HepG2 (cell line): ENCODE measurements around the gene CIAO2A. TPM values are rescaled to one million over a fixed set of nuclear protein-coding genes. Genes with fewer than 3 reads are reported as not detected.

Experiments used
- ATAC-seq: fragments of 200-7000 bp; cut with Tn5 transposase; 3 replicates; pipeline ENCODE4 v1.9.1; 2020; ENCODE audit warnings: mild to moderate bottlenecking, moderate library complexity
- BruUV-seq: library from RNA; stranded (reverse); fragments of 400-500 nt; replicated peaks from 2 replicates; lab custom pipeline; 2021; lab: Mats Ljungman, UMichigan
- CTCF ChIA-PET: fragments of 300-600 bp; formaldehyde crosslinking; extraction: SDS; loops from one replicate; lab custom pipeline; 2021; ENCODE audit warnings: low total read pairs, inconsistent platforms, low intra/inter-chr PET ratio; lab: Yijun Ruan, JAX
- POLR2A ChIA-PET: fragments of 350-600 bp; sonication (Branson Sonifier 250); formaldehyde crosslinking; loops from one replicate; lab custom pipeline; 2020; ENCODE audit warnings: antibody characterized with exemption, inconsistent platforms; lab: Yijun Ruan, JAX
- DNase-seq: peaks from one replicate; pipeline ENCODE4 v3.0.0-alpha.2; 2015; ENCODE audit warnings: low spot score
- FAIRE-seq: peaks from 3 replicates; lab custom pipeline; 2011; peaks lifted over from hg19 to GRCh38; lab: Jason Lieb, UNC
- H2AFZ ChIP-seq: one replicate; pipeline ENCODE4 v1.6.1; 2011; ENCODE audit warnings: low read length, inconsistent platforms
- H3K27ac ChIP-seq: fragments of 300-600 bp; 3 replicates; pipeline ENCODE4 v1.8.0; 2011; ENCODE audit warnings: mixed run types, mild to moderate bottlenecking, mixed read lengths, low read length, inconsistent platforms; ENCODE audit not compliant: insufficient read depth; ENCODE audit errors: extremely low read length
- H3K27me3 ChIP-seq, 2 experiments: fragments of 200-600 bp in 1 of 2; 2 replicates in 1 of 2; 3 replicates in 1 of 2; pipeline versions ENCODE4 v1.6.0 to v1.8.0; 2011; ENCODE audit warnings: low read length in 2 of 2, mild to moderate bottlenecking in 2 of 2, moderate library complexity in 2 of 2, inconsistent platforms in 1 of 2; ENCODE audit not compliant: insufficient read depth in 2 of 2, control insufficient read depth in 1 of 2
- H3K36me3 ChIP-seq, 2 experiments: fragments of 200-600 bp in 1 of 2; replicated peaks in 1 of 2; 2 replicates in 1 of 2; 3 replicates in 1 of 2; pipeline versions ENCODE4 v1.5.1 to v1.8.0; 2011; ENCODE audit warnings: low read length in 2 of 2, inconsistent platforms in 1 of 2; ENCODE audit not compliant: insufficient read depth in 2 of 2, control insufficient read depth in 1 of 2
- H3K4me1 ChIP-seq: 2 replicates; pipeline ENCODE4 v1.5.1; 2012; ENCODE audit warnings: low read length, inconsistent platforms; ENCODE audit not compliant: insufficient read depth
- H3K4me2 ChIP-seq: 2 replicates; pipeline ENCODE4 v1.6.0; 2011; ENCODE audit warnings: low read depth, low read length, inconsistent platforms
- H3K4me3 ChIP-seq, 3 experiments: fragments of 200-600 bp in 1 of 3; sonication (generic), shearing (Covaris generic) in 1 of 3; replicated peaks in 1 of 3; 2 replicates each; pipeline ENCODE4 v1.5.1; 2011 to 2016; ENCODE audit warnings: low read length in 3 of 3, inconsistent platforms in 2 of 3, low read depth in 2 of 3, mild to moderate bottlenecking in 2 of 3, control low read depth in 1 of 3, mixed read lengths in 1 of 3; ENCODE audit not compliant: insufficient read depth in 1 of 3
- H3K79me2 ChIP-seq: one replicate; pipeline ENCODE4 v1.6.1; 2011; ENCODE audit warnings: low read length, inconsistent platforms; ENCODE audit not compliant: insufficient read depth
- H3K9ac ChIP-seq: 2 replicates; pipeline ENCODE4 v1.6.0; 2011; ENCODE audit warnings: mild to moderate bottlenecking, low read depth, low read length, inconsistent platforms; ENCODE audit not compliant: insufficient read depth
- H3K9me3 ChIP-seq: 2 replicates; pipeline ENCODE4 v1.5.1; 2012; ENCODE audit warnings: mild to moderate bottlenecking, low read length
- H4K20me1 ChIP-seq: 2 replicates; pipeline ENCODE4 v1.6.0; 2011; ENCODE audit warnings: inconsistent platforms, mild to moderate bottlenecking, low read length, moderate library complexity; ENCODE audit not compliant: insufficient read depth
- ARID2 ChIP-seq: sonication (generic); formaldehyde crosslinking; IDR thresholded peaks from 2 replicates; pipeline ENCODE4 v1.8.1; 2022; ENCODE audit warnings: mild to moderate bottlenecking, missing genetic modification reagents, borderline replicate concordance
- ATF7 ChIP-seq, 2 experiments: fragments of 450-650 bp in 1 of 2; sonication (generic) in 1 of 2; formaldehyde crosslinking in 1 of 2; IDR thresholded peaks; 2 replicates each; pipeline versions ENCODE4 v1.4.0 to v1.6.1; 2016 to 2020; ENCODE audit warnings: antibody characterized with exemption in 1 of 2, mild to moderate bottlenecking in 1 of 2, missing genetic modification reagents in 1 of 2
- ATRX ChIP-seq: sonication (generic); formaldehyde crosslinking; IDR thresholded peaks from 2 replicates; pipeline ENCODE4 v1.4.0; 2020; ENCODE audit warnings: missing genetic modification reagents, borderline replicate concordance
- SOX6 ChIP-seq, 2 experiments: fragments of 450-650 bp in 1 of 2; sonication (generic) in 1 of 2; formaldehyde crosslinking in 1 of 2; IDR thresholded peaks; 2 replicates each; pipeline versions ENCODE4 v1.4.0 to v1.6.1; 2017 to 2020; ENCODE audit warnings: antibody characterized with exemption in 1 of 2, mild to moderate bottlenecking in 1 of 2, missing genetic modification reagents in 1 of 2
- ZNF674 ChIP-seq: sonication (generic); formaldehyde crosslinking; IDR thresholded peaks from 2 replicates; pipeline ENCODE4 v1.5.0; 2020; ENCODE audit warnings: low read depth, mild to moderate bottlenecking, missing genetic modification reagents
- WGBS: methylation state at CpG from one replicate; pipeline ENCODE4 v1.1.6; 2017; ENCODE audit warnings: low lambda C conversion rate; 5-methylcytosine and 5-hydroxymethylcytosine counted together
- in situ Hi-C: cut with HindIII; loops from 2 replicates; pipeline ENCODE4 v1.10.0; 2017; ENCODE audit warnings: low pct_unique_long_range_greater_than_20kb; ENCODE audit not compliant: extremely low pct_ligation_motif_present
- intact Hi-C: fragments of 100-400 bp; cut with micrococcal nuclease; formaldehyde crosslinking; loops from one replicate; pipeline ENCODE4 v1.10.0; 2022; ENCODE audit not compliant: unreplicated experiment
- polyA plus RNA-seq, 8 experiments: library from polyadenylated mRNA; depleted of rRNA in 3 of 8; stranded (reverse) in 7 of 8; unstranded in 1 of 8; fragments of >200 nt; fragmentation: Illumina TruSeq in 4 of 8; extraction: Trizol in 4 of 8; gene quantifications; 2 replicates each; pipeline versions ENCODE4 v1.2.1 to v1.2.3, GENCODE V29; 2011 to 2016; ENCODE audit warnings: low read depth in 4 of 8, missing spikeins in 1 of 8, mixed read lengths in 1 of 8; ENCODE audit not compliant: insufficient read depth in 1 of 8
- total RNA-seq, 5 experiments: library from RNA; depleted of rRNA; stranded (reverse); fragments of >200 nt; fragmentation: Illumina TruSeq; extraction: Trizol; gene quantifications; 2 replicates each; pipeline ENCODE4 v1.2.3, GENCODE V29; 2016; ENCODE audit warnings: low read depth in 1 of 5
- TF ChIP-seq, protein P1 (sequence below): sonication (generic); formaldehyde crosslinking; IDR thresholded peaks from 2 replicates; pipeline ENCODE4 v1.5.1; 2020; ENCODE audit warnings: mild to moderate bottlenecking, missing genetic modification reagents, moderate library complexity
- TF ChIP-seq, protein P2 (sequence below): sonication (generic); formaldehyde crosslinking; IDR thresholded peaks from 2 replicates; pipeline ENCODE4 v1.5.1; 2020; ENCODE audit warnings: missing genetic modification reagents, mild to moderate bottlenecking, borderline replicate concordance
- TF ChIP-seq, protein P3 (sequence below), 2 experiments: sonication (generic) in 1 of 2; formaldehyde crosslinking in 1 of 2; IDR thresholded peaks; 2 replicates each; pipeline versions ENCODE4 v1.4.0 to v1.6.1; 2018 to 2020; ENCODE audit warnings: missing genetic modification reagents in 2 of 2, borderline replicate concordance in 1 of 2, low read depth in 1 of 2, mild to moderate bottlenecking in 1 of 2, missing biosample characterization in 1 of 2
- TF ChIP-seq, protein P4 (sequence below): sonication (generic); formaldehyde crosslinking; conservative IDR thresholded peaks from 2 replicates; pipeline ENCODE4 v1.8.0; 2022; ENCODE audit warnings: low read depth, missing genetic modification reagents

The CIAO2A gene
- total and polyA plus RNA-seq, 2 of the 13 experiments (the other 11 are each of a cell fraction or from before 2014, with no cell fraction given): 83.0 to 100 TPM

DNA sequence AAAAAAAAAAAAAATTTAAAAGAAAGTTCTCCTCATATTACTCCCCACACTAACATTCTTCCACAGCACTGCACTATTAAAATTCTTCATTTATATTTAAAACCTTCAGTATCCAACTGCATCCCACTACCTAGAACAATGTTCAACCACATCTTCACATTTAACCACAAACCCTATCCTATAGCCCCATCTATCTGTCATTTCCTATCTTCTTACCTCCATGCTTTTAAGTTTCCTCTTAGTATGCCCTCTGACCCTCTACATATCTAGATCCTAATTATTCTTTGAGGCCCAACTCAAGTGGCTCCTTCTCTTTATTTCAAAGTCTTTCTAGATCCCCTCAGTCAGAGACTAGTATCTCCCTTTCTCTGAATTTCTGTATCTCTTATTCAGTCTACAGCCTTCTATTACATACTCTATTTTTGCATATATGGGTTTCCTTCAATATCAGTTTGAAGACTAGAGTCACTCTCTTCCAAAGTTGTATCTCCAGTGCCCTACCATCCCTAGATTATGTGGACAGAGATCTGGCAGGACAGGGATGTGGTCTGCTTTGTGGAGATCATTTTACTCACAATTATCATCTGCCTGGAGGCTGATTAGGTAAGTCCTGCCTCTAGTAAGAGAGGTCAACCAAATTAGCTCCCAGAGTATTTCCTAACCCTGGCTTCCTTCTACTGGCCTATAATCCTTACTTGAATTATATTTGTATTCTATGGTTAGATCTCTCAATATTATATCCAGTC lies 1.4 kb downstream of the CIAO2A start (continued):
- TF ChIP-seq, protein P1, sequence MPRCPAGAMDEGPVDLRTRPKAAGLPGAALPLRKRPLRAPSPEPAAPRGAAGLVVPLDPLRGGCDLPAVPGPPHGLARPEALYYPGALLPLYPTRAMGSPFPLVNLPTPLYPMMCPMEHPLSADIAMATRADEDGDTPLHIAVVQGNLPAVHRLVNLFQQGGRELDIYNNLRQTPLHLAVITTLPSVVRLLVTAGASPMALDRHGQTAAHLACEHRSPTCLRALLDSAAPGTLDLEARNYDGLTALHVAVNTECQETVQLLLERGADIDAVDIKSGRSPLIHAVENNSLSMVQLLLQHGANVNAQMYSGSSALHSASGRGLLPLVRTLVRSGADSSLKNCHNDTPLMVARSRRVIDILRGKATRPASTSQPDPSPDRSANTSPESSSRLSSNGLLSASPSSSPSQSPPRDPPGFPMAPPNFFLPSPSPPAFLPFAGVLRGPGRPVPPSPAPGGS (CRISPR knock-in tag): no peak
- no peak for TF ChIP-seq ARID2 (CRISPR knock-in tag)
- TF ChIP-seq ATF7 (IDR thresholded peaks at IDR 0.05): no peak
- no peak for TF ChIP-seq ATF7 (CRISPR knock-in tag; IDR thresholded peaks at IDR 0.05)
- TF ChIP-seq, protein P2, sequence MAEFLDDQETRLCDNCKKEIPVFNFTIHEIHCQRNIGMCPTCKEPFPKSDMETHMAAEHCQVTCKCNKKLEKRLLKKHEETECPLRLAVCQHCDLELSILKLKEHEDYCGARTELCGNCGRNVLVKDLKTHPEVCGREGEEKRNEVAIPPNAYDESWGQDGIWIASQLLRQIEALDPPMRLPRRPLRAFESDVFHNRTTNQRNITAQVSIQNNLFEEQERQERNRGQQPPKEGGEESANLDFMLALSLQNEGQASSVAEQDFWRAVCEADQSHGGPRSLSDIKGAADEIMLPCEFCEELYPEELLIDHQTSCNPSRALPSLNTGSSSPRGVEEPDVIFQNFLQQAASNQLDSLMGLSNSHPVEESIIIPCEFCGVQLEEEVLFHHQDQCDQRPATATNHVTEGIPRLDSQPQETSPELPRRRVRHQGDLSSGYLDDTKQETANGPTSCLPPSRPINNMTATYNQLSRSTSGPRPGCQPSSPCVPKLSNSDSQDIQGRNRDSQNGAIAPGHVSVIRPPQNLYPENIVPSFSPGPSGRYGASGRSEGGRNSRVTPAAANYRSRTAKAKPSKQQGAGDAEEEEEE (CRISPR knock-in tag): no peak

DNA sequence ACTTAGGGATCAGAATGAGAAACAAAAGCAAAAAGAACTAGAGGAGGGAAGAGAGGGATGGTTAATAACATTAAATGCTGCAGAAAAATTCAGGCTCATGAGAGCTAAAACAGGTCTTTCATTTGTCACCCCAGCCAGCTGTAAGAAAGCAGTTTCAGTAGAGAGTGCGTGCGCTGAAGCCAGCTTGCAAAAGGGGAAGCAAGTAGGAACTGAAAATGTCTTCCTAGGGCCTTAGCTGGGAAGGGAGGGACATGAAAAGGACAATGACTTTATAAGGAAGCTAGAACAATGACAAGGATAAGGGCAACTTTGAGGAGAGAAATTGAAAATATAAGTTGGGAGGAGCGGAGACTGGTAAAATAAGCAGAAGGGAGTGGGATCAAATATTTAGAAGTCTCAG lies 3.1 kb downstream of the CIAO2A start:
- ATAC-seq (no peak), DNase-seq (no peak), FAIRE-seq (no peak)
- no peak overlapping the region for H3K27ac ChIP-seq
- ChIA-PET CTCF (no interaction called here), POLR2A (no interaction called here)
- intact Hi-C loops: no loop called here
- no peaks in the 10 kb centered on the region for H3K9me3 ChIP-seq
- H3K27me3 ChIP-seq: no peaks in the 10 kb centered on the region
- H3K4me2 ChIP-seq: no peak overlapping the region
- 85% methylated on average over 3 of the region's 3 CpGs for WGBS
- H3K4me3 ChIP-seq: no peak overlapping the region
- BruUV-seq: no TSS peak
- in situ Hi-C loops: no loop called here
- H3K9ac ChIP-seq: no peak overlapping the region
- H3K4me1 ChIP-seq: peaks cover 30% of the 10 kb centered on the region
- peaks cover 2 to 17% of the 10 kb centered on the region in 2 experiments; a peak in 4 of 5 replicates for H3K36me3 ChIP-seq
- H4K20me1 ChIP-seq: no peaks in the 10 kb centered on the region
- peaks cover 20% of the 10 kb centered on the region for H3K79me2 ChIP-seq
- no peak overlapping the region for H2AFZ ChIP-seq
- TF ChIP-seq, protein P3, sequence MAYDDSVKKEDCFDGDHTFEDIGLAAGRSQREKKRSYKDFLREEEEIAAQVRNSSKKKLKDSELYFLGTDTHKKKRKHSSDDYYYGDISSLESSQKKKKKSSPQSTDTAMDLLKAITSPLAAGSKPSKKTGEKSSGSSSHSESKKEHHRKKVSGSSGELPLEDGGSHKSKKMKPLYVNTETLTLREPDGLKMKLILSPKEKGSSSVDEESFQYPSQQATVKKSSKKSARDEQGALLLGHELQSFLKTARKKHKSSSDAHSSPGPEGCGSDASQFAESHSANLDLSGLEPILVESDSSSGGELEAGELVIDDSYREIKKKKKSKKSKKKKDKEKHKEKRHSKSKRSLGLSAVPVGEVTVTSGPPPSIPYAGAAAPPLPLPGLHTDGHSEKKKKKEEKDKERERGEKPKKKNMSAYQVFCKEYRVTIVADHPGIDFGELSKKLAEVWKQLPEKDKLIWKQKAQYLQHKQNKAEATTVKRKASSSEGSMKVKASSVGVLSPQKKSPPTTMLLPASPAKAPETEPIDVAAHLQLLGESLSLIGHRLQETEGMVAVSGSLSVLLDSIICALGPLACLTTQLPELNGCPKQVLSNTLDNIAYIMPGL (CRISPR knock-in tag; IDR thresholded peaks at IDR 0.05; ENCODE audit: borderline replicate concordance in 1 of 2, low read depth in 1 of 2): no peak
- TF ChIP-seq SOX6 (IDR thresholded peaks at IDR 0.05) (no peak), SOX6 (CRISPR knock-in tag; IDR thresholded peaks at IDR 0.05) (no peak), ATRX (CRISPR knock-in tag) (no peak), ZNF674 (CRISPR knock-in tag) (no peak)
- TF ChIP-seq, protein P4, sequence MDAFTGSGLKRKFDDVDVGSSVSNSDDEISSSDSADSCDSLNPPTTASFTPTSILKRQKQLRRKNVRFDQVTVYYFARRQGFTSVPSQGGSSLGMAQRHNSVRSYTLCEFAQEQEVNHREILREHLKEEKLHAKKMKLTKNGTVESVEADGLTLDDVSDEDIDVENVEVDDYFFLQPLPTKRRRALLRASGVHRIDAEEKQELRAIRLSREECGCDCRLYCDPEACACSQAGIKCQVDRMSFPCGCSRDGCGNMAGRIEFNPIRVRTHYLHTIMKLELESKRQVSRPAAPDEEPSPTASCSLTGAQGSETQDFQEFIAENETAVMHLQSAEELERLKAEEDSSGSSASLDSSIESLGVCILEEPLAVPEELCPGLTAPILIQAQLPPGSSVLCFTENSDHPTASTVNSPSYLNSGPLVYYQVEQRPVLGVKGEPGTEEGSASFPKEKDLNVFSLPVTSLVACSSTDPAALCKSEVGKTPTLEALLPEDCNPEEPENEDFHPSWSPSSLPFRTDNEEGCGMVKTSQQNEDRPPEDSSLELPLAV (CRISPR knock-in tag): no peak
